ENCODE measurements around the gene NFKBIE. TPM values are rescaled to one million over a fixed set of nuclear protein-coding genes. Genes with fewer than 3 reads are reported as not detected.

NFKBIE gene
- total and polyA plus RNA-seq, 2 of the 13 experiments (the other 11 are each of a cell fraction or from before 2014, with no cell fraction given), result 6.7 to 14.5 TPM

GRCh38 chr6:44268095-44268628 lies 2.8 kb upstream of the NFKBIE start (continued):
- TF ChIP-seq, protein P1, sequence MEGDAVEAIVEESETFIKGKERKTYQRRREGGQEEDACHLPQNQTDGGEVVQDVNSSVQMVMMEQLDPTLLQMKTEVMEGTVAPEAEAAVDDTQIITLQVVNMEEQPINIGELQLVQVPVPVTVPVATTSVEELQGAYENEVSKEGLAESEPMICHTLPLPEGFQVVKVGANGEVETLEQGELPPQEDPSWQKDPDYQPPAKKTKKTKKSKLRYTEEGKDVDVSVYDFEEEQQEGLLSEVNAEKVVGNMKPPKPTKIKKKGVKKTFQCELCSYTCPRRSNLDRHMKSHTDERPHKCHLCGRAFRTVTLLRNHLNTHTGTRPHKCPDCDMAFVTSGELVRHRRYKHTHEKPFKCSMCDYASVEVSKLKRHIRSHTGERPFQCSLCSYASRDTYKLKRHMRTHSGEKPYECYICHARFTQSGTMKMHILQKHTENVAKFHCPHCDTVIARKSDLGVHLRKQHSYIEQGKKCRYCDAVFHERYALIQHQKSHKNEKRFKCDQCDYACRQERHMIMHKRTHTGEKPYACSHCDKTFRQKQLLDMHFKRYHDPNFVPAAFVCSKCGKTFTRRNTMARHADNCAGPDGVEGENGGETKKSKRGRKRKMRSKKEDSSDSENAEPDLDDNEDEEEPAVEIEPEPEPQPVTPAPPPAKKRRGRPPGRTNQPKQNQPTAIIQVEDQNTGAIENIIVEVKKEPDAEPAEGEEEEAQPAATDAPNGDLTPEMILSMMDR (CRISPR knock-in tag; IDR thresholded peaks at IDR 0.05), result peak; percentile 96
- TF ChIP-seq PATZ1 (CRISPR knock-in tag; IDR thresholded peaks at IDR 0.05) (peak; percentile 48; the same call in 1 of the 2 replicates), ELF3 (CRISPR knock-in tag; IDR thresholded peaks at IDR 0.05) (0 out of 2 replicates have a peak, but pooled peaks have one; percentile 9), FOXA3 (CRISPR knock-in tag; IDR thresholded peaks at IDR 0.05) (0 out of 2 replicates have a peak, but pooled peaks have one; percentile 12), STAG1 (CRISPR knock-in tag; IDR thresholded peaks at IDR 0.05) (peak; percentile 93), PTBP1 (IDR thresholded peaks at IDR 0.05; ENCODE audit: low read depth, low read length, poor library complexity, severe bottlenecking) (no peak), HMG20B (CRISPR knock-in tag; conservative IDR thresholded peaks at IDR 0.05) (no peak), HDAC6 (IDR thresholded peaks at IDR 0.05; ENCODE audit: low read depth, low read length) (no peak), RARA (CRISPR knock-in tag; IDR thresholded peaks at IDR 0.05) (0 out of 2 replicates have a peak, but pooled peaks have one; percentile 7), MAFF (IDR thresholded peaks at IDR 0.05; ENCODE audit: low read depth, low read length) (0 out of 2 replicates have a peak, but pooled peaks have one; percentile 1), SP5 (CRISPR knock-in tag; IDR thresholded peaks at IDR 0.05; ENCODE audit: borderline replicate concordance, low read depth) (peak; percentile 7; the same call in 1 of the 2 replicates), ZNF577 (CRISPR knock-in tag; IDR thresholded peaks at IDR 0.05; ENCODE audit: borderline replicate concordance, low read depth) (no peak), MTF2 (CRISPR knock-in tag; IDR thresholded peaks at IDR 0.05; ENCODE audit: borderline replicate concordance) (0 out of 2 replicates have a peak, but pooled peaks have one; percentile 39), RAD21 (CRISPR knock-in tag; IDR thresholded peaks at IDR 0.05) (peak; percentile 90), ZNF280D (CRISPR knock-in tag; IDR thresholded peaks at IDR 0.05) (0 out of 2 replicates have a peak, but pooled peaks have one; percentile 46), PAWR (CRISPR knock-in tag; IDR thresholded peaks at IDR 0.05; ENCODE audit: borderline replicate concordance) (no peak), EP300 (IDR thresholded peaks at IDR 0.05; ENCODE audit: low read depth in 2 of 2, low read length in 2 of 2) (0 out of 4 replicates have a peak, but pooled peaks of 1 of the 2 experiments have one; percentile 18), EP300 (CRISPR knock-in tag; IDR thresholded peaks at IDR 0.05; ENCODE audit: borderline replicate concordance) (no peak), TBP (CRISPR knock-in tag; IDR thresholded peaks at IDR 0.05) (no peak), DMAP1 (CRISPR knock-in tag; IDR thresholded peaks at IDR 0.05) (no peak), CEBPB (IDR thresholded peaks at IDR 0.05; ENCODE audit: borderline replicate concordance, low read depth, low read length) (no peak)
- TF ChIP-seq, protein P2, sequence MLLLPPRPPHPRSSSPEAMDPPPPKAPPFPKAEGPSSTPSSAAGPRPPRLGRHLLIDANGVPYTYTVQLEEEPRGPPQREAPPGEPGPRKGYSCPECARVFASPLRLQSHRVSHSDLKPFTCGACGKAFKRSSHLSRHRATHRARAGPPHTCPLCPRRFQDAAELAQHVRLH (CRISPR knock-in tag; IDR thresholded peaks at IDR 0.05; ENCODE audit: borderline replicate concordance, low read depth), result 0 out of 2 replicates have a peak, but pooled peaks have one; percentile 60

All from HepG2 (cell line).